HuH-7 (cell line): ENCODE results near the gene ANKRD33B.
"Not testable (repeated sequence)": the region's sequence is repeated elsewhere in the genome, so short reads cannot be mapped to it uniquely, and the experiment has no call there.

Source experiments
- DNase-seq: peaks from one replicate; pipeline ENCODE4 v3.0.0; 2011; ENCODE audit warnings: low spot score

The ANKRD33B gene

DNA sequence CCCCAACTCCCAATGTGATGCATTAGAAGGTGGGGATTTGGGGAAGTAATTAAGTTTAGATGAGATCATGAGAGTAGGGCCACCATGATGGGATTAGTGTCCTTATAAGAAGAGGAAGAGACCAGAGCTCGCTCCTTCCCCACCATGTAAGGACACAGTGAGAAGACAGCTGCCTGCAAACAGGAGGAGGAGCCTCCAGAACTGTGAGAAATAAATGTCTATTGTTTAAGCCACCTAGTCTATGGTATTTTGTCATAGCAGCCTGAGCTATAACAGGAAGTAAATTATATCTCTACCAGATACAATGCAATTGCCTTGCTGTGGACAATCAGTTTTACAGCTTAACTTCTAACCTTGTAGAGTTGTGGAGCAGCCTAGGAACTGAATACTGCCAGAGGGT is 58.0 kb downstream of the ANKRD33B start:
- no peak for DNase-seq

DNA sequence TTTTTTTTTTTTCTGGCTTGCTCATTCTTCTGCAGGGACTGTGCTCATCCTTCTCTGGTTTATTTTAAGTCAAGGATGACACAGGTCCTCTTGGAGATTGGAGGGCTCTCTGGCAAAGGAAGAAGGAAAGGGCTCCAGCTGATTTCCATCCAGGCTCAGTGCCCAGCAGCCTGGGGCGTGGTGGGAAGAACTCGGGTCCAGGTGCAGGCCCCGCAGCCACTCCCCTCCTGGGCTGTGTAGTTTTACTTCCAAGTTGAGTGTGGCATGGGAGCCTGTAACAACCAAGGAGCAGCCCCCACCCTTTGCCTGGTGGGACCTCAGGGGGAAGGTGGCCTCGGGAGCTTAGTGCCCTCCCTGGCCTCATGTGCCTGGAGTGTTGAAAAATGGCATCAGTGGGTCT is 58.9 kb downstream of the ANKRD33B start:
- DNase-seq = no peak

DNA sequence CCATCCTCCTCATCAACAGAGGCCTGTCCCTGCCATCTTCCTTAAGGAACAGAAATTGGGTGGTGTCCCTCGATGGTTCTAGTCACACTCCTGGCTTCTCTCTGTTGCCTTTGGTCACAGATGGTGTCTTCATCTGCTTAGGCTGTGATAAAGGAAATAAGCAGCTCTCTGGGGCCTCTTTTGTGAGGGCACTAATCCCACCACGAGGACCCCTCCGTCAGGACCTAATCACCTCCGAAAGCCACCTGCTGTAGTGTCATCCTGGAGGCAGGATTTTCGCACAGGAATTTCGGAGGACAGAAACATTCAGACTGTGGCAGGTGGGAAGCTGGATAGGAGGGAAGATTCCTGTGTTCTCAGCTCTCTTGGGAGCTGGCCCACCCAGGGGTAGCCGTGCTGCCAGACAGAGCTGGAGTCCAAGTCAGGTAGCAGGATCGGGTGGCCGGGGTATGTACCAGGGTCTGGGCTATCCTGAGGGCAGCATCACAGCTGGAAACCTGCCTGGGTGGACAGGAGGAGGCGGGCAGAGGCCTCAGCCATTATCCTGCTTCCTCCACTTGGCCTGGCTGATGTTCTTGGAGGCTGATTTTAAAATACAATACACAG is 59.5 kb downstream of the ANKRD33B start:
- no peak for DNase-seq

DNA sequence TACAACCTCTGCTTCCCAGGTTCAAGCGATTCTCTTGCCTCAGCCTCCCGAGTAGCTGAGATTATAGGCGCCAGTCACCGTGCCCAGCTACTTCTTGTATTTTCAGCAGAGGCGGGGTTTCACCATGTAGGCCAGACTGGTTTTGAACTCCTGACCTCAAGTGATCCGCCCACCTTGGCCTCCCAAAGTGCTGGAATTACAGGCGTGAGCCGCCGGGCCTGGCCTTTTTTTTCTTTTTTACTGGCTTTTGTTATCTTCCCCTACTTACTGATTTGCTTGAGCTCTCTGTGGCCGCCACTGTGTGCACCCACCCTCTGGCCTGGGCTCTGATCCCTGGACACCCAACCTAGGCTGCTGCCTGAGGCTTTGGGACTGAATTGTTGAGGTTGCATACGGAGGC is 60.3 kb downstream of the ANKRD33B start:
- DNase-seq = no peak

DNA sequence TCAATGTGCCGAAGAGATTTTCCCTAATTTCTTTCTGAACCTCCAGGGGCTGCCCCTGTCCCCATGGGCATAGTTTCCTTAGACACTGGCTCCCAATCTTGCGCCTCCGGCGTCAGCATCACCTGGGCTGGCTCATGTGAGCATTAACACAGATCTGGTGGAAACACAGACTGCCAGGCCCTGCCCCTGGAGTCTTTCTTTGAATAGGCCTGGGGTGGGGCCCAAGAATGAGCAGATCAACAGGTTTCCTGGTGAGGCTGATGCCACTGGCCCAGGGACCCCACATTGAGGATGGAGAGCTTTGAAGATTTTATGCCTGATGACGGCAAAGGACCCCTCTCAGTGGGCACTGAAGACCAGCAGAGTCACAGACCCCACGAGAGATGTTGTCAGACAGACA is 60.8 kb downstream of the ANKRD33B start:
- no peak for DNase-seq

DNA sequence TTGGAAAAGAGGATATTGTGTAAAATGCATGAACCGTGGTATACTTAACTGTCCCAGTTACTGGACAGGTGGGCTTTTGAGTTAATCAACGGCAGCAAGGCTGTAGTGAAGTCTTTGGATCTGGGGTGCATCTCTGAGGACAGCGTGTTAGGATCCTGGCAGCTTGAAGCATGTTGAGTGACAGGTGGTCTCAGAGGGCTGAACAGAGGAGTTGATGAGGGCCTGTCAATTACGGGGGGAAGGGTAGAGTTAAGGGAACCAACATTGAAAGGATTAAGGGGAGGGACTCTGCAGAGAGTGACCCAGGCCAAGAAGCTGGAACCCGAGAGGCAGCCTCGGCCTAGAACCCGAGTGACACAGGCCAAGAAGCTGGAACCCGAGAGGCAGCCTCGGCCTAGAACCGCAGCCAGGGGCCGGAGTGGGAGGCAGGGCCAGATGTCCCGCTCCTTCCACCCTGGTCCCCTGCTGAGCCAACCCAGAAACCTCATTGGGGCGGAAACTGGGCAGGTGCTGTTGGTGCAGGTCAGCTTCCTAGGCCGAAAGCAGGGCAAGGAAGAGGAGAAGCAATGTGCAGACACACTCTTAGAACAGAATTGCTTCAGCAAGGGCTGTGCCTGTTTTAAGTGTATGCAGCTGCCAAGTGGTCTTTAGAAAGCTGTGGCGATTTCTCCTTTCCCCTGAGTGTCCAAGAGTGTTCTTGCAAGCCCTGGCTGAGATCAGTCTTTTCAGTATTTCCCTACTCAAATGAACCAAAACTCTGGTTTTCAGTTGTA is 62.0 kb downstream of the ANKRD33B start:
- DNase-seq = no peak

DNA sequence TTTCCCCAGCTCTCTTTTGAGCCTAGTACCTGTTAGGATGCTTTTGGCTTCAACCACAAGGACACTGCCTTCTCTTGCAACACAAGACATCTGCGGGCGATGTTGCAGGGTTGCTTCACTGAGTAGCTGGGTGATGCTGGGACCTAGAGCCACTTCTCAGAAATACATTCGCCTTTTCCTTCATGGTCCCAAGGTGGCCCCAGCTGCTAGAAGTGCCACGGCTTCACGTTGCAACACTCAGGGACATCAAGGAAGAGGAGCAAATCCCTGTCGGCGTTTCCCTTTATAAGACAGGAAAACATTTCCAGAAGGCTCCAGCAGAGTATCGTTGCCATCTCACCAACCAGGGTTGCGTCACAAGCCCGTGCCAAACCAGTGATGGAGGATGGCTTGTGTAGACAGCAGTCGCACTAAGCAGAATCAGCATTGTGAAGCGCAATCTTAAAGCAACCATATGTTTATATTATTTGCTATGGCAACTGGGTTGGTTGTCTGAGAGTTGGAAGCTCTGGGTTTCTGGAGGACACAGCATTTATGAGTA is 62.7 kb downstream of the ANKRD33B start:
- no peak for DNase-seq

DNA sequence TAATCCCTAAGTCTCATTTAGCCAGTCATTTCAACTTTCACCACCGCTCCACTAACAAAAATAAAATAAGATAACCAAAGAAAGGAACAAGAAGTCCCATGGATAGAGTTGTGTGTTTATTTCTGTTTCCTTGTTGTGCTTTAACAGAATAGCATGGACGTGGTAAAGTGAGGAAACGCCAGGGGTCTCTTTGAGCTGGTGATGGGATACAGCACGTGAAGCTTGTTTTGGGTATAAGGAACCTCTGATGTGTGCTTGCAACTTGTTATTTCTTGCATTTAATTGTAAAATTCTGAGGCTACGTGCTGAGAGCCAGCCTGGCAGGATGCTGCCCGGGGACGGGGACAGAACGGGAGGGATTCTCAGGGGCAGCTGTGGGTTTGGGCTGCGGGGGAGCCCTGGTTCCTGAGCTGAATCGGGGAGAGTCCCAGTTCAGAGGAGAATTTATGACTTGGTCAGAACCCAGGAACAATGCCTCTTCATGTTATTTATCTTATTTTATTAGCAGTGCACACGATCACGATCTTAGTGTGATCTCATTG is 63.4 kb downstream of the ANKRD33B start:
- DNase-seq = no peak

DNA sequence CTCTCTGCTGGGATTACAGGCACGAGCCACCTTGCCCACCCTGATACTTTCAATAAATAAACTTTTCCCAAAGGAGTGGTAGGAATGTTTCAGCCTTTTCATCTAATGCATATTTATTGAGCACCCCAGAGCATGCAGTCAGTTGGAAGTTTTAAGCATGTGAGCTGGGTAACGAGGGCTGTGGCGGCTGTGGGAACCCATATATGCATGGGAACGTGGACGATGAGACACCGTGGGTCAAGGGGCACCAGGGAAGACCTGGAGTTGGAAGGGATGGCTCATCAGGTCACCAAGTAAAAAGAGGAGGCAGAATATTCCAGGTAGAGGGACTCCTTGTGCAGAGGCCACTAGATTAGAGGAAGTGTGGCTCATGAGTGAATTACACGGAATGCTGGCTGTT is 64.7 kb downstream of the ANKRD33B start:
- no peak for DNase-seq

DNA sequence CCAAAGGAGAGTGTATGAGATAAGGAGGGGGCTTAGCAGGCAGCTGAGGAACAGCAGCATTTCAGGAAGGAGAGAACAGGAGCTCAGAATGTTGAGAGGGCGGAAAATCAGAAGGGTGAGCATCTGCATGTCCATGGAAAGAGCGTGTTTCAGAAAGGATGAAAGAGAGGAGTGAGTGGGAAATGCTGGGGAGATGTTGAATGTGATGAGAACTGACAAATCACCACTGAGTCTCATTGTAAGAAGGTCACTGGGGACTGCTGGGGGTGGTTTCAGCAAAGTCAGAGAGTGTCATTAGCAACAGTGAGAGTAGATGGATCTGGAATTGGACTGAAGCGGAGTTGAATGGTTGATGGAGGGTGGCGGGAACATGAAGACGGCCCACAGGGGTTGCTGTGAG is 65.8 kb downstream of the ANKRD33B start:
- DNase-seq = no peak

DNA sequence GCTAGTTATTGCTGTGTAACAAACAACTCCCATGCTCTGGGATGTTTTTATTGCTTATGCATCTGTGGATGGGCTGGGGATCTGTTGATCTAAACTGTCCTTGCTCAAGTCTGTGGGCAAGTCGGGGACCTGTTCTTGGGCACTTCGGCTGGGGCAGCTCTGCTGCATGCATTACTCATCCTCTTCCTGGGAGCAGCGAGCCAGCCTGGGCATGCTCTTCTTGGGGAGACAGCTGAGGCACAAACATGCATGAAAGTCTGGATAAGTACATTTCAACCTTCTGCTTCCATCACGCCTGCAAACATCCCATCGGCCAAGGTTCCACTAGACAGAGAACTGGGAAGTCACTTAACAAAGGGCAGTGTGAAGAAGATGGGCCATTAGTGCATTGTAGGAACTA is 66.3 kb downstream of the ANKRD33B start:
- no peak for DNase-seq

DNA sequence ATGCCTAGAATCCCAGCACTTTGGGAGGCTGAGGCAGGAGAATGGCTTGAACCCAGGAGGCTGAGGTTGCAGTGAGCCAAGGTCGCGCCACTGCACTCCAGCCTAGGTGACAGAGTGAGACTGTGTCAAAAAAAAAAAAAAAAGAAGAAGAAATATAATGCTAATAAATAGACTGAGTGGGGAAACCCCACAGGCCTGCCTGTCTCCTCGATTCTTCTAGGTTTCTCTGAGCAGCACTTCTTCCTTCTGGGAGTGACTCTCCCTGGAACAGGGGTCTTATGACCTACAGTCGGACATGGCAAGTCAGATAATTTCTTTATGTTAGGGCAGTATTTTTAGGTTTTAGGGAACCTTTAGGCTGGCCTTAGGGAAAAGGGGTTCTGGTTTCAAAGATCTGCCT is 66.9 kb downstream of the ANKRD33B start:
- DNase-seq = not testable (repeated sequence)

DNA sequence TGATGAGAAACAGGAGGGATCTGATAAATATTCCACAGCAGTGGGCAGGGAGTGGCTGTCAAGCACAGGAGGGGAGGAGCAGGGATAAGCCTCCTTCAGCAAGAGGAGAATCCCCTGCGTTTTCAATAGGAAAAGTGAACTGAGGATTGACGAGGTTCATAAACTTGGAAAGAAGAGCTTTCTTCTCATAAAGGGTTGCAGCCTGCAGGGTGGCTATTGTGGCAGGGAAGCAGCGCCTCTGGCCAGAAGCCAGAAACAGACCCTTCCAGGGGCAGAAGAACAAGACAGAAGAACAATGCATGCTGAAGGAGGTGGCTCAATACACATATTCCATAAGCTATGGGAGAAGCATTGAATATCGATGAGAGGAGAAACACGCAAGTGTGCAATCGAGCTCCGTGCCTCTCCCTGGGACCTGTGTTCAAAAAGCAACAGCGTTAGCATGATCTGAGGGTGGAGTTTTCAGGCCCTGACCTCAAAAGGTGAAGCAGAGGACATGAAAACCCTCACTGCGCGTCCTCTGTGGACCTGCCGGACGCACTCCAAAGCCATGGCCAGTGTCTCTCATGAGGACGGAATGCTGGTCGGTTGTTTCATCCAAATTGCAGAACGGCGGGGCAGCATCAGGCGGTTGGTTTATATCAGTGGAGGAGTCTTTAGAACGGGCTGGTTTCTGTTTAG is 67.6 kb downstream of the ANKRD33B start:
- DNase-seq = no peak

DNA sequence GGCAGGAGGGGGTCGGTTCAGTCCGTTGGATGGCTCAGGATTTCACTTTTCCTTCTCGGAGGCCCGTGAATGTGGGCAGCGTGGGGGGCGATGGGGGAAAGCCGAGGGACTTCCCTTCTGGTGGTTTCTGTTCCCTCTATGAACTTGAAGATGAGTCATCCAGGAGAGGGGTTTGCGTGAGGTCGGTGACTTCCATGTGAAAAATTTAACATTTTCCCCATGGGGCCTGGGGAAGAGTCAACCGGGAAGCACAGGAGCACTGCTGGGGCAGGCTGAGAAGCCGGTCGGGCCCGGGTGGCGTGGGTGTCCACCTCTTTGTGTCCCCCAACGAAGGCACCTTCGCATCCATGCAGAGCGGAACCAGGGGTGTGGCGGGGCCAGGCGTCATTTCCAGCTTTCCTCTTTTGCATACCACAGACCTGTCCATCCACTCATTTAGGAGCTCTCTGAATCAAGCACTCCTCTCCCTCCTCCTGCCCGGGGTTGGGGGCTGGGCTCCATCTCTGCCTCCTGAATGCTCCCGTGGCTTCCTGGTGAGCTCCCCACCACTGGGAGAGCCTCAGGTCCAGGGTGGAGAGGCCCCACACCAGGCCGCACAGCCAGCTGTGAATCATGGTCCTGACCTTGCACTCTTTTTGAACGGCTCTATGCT is 68.4 kb downstream of the ANKRD33B start:
- no peak for DNase-seq

DNA sequence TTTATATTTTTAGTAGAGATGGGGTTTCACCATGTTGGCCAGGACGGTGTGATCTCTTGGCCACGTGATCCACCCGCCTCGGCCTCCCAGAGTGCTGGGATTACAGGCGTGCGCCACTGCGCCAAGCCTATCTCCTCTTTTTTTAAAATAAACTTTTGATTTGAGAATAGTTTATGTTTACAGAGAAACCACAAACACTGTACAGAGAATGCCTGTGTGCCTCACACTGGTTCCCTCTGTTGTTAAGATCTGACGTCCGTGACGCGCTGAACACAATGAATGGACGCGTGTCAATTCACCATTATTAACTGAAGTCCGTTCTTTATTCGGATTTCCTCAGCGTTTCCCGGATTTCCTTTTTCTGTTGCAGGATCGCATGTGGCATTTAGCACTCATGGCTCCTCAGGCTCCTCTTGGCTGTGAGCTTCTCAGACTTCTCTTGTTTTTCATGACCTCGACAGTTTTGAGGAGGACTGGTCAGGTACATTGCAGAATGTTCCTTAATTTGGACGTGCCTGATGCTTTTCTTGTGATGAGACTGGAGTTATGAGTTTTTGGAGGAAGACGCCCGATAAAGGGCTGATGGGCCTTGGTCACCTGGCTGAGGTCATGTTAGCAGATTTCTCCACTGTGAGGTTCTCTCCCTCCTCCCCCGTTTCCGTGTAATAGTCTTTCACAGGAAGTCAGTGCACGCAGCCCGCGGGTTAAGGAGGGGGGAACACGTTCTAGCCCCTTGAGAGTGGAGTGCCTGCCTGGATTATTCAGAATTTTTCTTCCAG is 69.6 kb downstream of the ANKRD33B start:
- no peak for DNase-seq

DNA sequence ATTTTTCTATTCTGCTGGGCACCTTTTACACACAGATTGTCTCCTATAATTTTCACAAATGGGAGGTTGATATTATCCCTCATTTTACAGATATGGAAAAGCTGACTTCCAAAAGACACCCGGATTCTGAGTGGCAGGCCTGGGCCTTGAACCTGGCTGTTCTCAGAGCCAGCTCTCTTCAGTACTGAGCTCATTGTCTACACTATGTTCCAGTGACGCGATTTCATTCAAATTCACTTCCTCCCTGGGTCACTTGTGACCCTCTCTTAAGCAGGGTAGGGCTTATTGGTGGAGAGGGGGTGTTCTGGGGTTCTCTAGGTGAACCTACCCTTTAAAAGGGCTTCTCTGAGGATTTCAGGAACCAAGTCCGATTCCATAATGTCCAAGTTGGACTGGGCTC is 70.2 kb downstream of the ANKRD33B start:
- no peak for DNase-seq

DNA sequence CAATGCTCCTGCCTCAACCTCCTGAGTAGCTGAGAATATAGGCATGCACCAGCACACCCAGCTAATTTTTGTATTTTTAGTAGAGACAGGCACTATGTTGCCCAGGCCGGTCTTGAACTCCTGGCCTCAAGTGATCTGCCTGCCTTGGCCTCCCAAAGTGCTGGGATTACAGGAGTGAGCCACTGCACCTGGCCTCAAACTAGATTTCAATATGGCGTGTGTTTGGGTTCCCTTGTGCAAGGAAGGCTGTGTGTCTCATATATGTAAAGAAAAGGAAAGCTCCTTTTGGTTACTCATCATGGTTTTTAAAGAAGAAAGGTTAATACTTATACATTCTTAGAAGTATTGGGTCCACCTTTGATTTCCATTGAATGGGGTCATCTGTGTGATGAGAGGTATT is 70.7 kb downstream of the ANKRD33B start:
- no peak for DNase-seq

DNA sequence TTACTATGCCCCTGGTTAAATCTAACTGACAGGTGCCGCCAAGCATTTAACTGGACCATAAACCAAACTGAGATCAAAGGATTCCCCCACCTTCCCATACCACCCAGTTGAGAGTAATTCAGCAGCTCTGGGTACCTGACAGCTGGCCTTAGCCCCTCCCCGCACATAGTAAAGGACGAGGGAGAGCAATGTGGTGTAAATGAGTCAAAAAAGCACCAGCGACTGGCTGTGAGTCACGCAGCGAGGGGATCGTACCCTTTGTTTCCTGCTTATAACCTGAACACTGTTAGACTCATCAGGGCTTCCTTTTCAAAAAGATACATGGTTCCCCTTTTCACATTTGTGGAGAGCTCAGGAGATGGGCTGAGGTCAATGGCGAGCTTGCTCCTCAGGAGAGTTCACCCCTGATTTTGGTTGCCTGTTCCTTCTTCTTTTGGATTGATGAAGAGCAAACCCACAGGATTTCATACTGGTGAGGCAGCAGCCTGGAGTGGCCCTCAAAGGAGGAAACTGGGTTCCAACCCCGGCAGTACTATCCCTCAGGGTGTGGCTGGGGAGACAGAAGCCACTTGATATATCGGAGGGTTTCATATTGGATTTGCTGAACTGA is 71.5 kb downstream of the ANKRD33B start:
- no peak for DNase-seq

DNA sequence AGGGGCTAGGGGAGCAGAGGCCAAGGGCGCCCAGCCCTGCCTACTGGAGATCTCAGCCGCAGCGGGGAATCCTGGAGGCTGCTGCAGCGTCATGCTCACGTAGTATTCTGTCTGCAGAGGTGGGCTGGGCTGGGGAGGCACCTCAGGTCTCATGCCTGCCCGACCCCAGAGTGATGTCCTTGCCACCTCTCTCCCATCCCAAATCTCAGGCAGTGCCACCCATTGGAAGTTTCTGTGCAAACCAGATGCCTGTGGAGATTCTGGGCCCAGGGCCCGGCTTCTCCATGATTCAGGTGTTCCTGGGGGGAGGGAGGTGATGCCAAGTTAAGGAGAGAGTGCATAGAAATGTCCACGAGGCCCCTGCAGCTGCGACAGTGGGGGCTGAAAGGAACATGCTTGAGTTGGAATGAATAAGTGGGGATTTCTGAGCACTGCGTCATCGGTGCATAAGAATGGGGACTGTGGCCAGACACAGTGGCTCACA is 72.0 kb downstream of the ANKRD33B start:
- DNase-seq = no peak

DNA sequence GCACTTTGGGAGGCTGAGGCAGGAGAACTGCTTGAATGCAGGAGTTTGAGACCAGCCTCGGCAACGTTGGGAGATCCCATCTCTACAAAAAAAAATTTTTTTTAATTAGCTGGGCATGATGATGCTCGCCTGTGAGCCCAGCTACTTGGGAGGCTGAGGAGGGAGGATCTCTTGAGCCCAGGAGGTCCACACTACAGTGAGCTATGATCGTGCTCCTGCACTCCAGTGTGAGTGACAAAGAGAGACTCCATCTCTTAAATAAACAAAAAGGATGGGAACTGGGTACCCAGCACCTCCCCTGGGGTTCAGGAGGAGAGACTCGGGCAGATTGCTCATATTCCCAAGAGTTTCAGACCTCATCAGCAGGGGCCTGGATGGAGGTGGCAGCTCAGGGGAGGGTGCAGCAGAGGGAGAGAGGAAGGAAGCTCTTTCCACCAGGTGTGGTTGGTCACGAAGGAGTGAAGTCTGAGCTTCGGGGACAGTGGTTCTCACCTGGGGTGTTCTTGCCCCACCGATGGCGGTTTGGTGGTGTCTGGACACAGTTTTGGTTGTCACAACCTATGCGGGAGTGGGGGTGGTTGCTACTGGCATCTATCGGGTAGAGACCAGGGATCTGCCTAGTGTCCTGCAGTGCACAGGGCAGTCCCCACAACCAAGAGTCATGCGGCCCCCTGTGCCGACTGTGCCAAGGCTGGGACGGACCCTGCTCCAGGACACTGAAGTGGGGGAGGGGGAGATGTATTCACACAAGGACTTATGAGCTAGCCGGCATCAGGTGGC is 72.7 kb downstream of the ANKRD33B start:
- DNase-seq = no peak
